Measurements from ENCODE around the gene DNMT1.
"Not testable (repeated sequence)": the region's sequence is repeated elsewhere in the genome, so short reads cannot be mapped to it uniquely, and the experiment has no call there.

DNMT1 gene

GRCh38 chr19:10220695-10221094 is 25.9 kb upstream of the DNMT1 start:
- DNase-seq: no peak

- no peak for DNase-seq
Observed at GRCh38 chr19:10219678-10220077, 24.9 kb upstream of the DNMT1 start.

GRCh38 chr19:10217085-10217484 is 22.3 kb upstream of the DNMT1 start:
- DNase-seq: no peak

GRCh38 chr19:10214784-10215183 is 20.0 kb upstream of the DNMT1 start:
- no peak for DNase-seq

GRCh38 chr19:10211691-10212090 is 16.9 kb upstream of the DNMT1 start:
- no peak for DNase-seq

- no peak for DNase-seq
Observed at GRCh38 chr19:10211061-10211460, 16.3 kb upstream of the DNMT1 start.

DNA sequence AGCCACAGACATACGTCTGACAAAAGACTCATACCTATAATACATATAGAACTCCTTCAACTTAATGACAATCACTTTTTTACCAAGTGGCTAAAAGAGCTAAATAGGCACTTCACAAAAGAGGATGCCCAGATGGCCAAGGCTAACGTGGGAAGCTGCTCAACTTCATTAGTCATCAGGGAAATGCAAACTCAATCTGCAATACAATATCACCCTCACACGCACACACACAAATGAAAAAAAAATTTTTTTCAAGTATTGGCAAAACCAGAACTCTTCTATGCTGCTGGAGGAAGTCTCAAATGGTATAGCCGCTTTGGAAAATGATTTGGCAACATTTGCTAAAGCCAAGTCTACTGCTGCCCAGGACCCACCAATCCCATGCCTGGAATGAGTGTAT is 14.6 kb upstream of the DNMT1 start:
- no peak for DNase-seq

DNA sequence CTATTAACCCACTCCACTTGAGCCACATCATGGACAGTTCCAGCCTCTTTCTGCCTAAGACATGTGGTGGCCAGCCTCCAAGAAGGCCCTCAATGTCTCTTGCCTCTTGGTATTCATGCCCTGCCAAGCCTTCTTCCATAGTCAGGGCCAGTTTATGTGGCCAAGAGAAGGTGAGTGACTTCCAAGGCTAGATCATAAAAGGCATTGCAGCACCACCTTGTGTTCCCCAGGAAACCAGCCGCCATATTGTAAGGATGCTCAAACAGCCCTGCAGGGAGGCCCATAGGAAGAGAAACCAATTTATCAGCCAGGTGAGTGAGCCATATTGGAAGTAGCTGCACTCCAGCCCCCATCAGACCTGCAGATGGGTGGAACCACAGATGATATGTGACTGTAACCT is 12.3 kb upstream of the DNMT1 start:
- DNase-seq: no peak

- no peak for DNase-seq
Observed at GRCh38 chr19:10206226-10206885, 11.6 kb upstream of the DNMT1 start.

DNA sequence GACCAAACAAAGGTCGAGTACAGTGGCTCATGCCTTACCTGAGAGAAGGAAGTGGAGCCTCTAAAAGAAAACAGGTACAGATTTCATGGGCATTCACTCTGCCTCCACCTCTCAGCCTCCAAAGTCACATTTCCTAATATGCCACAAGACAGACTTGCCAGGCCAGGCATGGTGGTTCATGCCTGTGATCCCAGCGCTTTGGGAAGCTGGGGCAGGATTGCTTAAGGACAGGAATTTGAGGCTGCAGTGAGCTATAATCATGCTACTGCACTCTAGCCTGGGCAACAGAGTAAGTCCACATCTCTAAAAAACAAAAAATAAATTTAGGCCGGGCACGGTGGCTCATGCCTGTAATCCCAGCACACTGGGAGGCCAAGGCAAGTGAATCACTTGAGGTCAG is 10.9 kb upstream of the DNMT1 start:
- no peak for DNase-seq

DNA sequence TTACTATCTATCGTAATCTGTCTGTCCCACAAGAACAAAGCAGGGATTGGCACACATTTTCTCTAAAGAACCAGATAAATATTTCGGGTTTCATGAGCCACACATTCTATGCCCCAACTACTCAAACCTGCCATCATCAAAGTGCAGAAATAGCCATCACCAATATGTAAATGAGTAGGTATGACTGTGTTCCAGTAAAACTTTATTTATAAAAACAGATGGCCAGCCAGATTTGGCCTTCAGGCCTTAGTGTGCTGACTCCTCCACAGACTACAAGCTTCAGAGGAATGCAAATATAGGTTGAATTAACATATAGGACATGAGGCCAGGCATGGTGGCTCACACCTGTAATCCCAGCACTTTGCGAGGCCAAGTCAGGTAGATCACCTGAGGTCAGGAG is 8.9 kb upstream of the DNMT1 start:
- DNase-seq: no peak

DNA sequence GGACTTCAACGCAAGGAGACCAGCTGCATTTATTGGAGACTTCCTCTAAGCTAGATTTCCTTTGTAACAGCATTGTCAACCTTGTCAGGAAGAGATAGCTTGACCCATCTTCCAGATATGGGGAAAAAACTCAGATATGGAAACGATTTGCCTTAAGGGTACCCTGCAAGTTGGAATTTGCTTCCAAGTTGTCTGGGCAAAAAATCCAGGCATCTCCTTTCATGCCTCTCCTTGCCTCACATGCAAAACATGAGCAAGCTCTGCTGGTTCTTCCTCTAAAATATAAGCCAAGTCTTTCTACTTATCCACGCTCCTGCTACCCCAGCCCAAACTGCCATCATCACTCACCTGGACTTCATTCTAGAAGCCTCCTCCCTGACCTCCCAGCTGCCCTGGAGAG is 6.4 kb upstream of the DNMT1 start:
- DNase-seq: no peak

- not testable (repeated sequence) for DNase-seq
Observed at GRCh38 chr19:10200101-10200500, 5.3 kb upstream of the DNMT1 start.

DNA sequence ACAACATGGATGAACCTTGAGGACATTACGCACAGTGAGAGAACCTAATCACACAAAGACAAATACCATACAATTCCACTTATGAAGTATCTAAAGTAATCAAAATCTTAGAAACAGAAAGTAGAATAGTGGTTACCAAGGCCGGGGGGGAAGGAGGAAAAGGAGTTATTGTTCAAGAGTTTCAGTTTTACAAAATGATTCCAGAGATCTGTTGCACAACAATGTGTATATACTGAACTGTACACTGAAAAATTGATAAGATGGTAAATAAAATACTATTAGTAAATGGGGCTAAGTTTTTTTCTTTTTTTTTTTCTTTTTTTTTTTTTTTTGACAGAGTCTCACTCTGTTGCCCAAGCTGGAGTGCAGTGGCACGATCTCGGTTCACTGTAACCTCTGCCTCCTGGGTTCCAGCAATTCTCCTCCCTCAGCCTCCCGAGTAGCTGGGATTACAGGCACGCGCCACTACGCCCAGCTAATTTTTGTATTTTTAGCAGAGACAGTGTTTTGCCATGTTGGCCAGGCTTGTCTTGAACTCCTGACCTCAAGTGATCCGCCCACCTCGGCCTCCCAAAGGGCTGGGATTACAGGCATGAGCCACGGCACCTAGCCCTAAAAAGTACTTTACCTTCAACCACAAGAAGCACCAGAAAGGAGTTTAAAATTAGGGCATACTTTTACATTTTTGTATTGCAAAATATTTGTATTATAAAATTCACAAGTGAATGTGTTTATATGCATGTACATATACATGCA is 4.3 kb upstream of the DNMT1 start:
- not testable (repeated sequence) for DNase-seq

DNA sequence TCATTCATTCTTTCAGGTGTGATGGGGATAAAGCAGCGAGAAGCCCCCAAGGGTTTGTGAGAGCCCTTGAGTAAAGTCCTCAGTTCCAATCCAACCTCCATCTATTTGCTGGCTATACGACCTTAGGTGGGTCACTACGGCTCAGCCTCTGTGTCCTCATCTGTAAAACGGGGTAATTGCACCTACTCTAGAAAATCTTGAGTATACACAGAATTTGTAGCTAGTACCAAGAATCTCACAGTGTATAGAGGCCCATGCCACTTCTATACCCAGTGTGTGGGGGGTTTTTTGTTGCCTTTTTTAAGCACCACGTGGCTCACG is 406 bp upstream of the DNMT1 start:
- no peak for DNase-seq

DNA sequence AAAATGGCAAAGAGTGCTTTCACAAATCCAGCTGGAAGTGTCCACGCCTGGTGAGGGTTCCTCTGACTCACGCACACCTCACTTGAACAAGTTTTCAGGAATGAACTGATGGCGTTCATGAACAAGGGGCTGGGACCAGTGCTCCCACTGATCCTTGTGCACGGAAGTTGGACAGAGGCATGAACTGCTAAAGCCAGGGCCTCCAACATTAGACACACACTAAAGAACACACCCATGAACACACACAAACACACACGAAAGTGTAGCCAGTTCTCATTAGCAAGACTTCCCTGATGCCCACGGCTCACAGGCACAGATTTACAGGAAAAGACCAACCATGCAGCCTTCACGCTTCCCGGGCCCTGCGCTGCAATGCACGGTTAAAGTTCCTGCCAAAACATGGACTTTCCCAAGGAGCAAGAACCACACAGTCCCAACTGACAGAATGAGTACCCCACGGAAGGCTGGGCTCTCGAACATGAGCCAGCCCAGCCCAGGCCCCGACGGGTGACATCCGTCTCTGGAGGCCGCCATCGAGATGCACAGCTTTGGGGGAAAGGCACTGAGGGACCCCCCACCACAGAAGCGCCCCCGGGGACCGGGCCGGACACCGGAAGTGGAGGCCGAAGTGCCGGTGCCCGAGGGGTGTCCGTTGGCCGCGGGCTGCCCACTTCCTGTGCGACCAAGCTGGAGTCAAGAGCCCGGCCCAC is 808 bp downstream of the DNMT1 start:
- peak; percentile 21 for DNase-seq

DNA sequence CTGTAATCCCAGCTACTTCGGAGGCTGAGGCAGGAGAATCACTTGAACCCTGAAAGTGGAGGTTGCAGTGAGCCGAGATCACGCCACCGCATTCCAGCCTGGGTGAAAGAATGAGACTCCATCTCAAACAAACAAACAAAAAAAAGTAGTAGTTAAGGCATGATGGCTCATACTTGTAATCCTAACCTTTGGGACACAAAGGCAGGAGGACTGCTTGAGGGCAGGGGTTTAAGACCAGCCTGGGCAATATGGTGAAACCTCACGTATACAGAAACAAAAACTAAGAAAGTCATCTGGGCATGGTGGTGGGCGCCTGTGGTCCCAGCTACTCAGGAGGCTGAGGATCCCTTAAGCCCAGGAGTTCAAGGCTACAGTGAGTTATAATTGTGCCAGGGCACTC is 1.8 kb downstream of the DNMT1 start:
- no peak for DNase-seq

GRCh38 chr19:10191347-10191746 is 3.4 kb downstream of the DNMT1 start:
- DNase-seq: no peak

DNA sequence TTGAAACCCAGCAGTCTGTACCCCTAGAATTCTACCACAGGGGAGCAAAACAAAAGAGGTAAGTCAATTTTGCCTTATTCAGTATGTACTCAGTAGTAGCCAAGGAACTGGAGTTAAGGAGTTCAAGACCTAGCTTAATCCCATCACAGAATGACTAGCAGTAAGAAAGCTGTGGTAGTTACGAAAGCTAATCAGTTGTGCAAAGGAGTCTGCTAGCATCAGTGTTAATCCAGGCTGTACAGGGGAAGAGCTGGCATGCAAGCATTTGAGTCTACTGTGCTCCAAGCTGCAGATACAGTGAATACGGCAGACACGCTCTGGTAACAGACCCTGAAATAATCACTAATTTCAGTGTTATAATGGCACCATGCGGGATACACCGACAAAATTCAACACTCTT is 4.7 kb downstream of the DNMT1 start:
- DNase-seq: no peak

DNA sequence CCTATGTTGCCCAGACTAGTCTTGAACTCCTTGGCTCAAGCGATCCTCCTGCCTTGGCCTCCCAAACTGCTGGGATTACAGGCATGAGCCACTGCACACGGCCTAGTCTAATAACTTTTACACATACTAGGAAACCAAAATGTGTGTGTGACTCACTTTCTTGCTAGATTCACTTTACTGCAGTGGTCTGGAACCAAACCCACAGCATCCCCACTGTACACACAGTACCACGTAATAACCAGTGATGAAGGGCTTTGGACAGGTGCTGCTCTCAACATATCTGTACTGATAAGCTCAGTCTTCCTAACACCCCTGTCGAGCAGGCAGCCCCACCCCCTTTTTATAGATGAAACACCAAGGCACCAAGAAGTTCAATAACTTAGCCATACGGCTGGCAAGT is 5.1 kb downstream of the DNMT1 start:
- DNase-seq: no peak

- DNase-seq: no peak
Observed at GRCh38 chr19:10187315-10187714, 7.4 kb downstream of the DNMT1 start.

DNA sequence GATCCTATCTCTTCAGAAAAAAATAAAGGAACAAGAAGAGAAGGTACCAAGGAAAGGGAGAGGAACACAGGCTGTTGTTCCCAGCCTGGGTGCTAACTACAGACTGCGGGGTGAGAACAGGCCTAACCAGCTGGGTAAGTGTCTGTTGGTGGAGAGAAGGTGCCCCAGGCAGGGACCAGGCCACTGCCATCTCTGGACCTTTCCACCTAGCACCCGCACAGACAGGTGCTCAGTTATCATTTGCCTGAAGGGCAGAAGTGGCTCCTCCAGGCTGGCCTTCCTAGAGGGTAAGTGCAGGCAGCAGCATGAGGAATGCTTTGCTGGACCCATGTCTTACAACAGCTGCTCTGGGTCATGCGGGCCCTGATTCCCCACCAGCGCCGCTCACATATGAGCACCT is 10.1 kb downstream of the DNMT1 start:
- no peak for DNase-seq

- no peak for DNase-seq
Observed at GRCh38 chr19:10183926-10184325, 10.8 kb downstream of the DNMT1 start.

DNA sequence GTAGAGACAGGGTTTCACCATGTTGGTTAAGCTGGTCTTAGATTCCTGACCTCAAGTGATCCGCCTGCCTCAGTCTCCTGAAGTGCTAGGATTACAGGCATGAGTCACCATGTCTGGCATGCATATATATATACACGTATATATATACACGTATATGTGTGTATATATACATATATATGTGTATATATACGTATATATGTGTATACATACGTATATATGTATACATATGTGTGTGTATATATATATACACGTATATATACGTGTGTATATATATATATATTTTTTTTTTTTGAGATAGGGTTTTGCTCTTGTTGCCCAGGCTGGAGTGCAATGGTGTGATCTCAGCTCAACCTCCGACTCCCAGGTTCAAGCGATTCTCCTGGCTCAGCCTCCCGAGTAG is 11.9 kb downstream of the DNMT1 start:
- DNase-seq: no peak
